Naive thymus-derived CD4-positive, alpha-beta T cell (primary cell): Measurements from ENCODE around the gene INHA. TPM values are rescaled to one million over a fixed set of nuclear protein-coding genes. Genes with fewer than 3 reads are reported as not detected.

Experiments used
- ATAC-seq: fragments of 150-1000 bp; cut with Tn5 transposase; 2 replicates; pipeline ENCODE4 v1.10.0; 2021; ENCODE audit warnings: mild to moderate bottlenecking, moderate library complexity
- CTCF ChIA-PET: fragments of 350-600 bp; sonication (Branson Sonifier 250); formaldehyde crosslinking; loops from one replicate; lab custom pipeline; 2021; ENCODE audit warnings: antibody characterized with exemption; lab: Charles Lee
- POLR2A ChIA-PET: fragments of 350-600 bp; sonication (Branson Sonifier 250); formaldehyde crosslinking; loops from one replicate; lab custom pipeline; 2021; ENCODE audit warnings: antibody characterized with exemption, inconsistent platforms; lab: Charles Lee
- DNase-seq, 9 donors: peaks; one replicate each; pipeline versions ENCODE4 v3.0.0 to v3.0.0-alpha.2; 2020 to 2022; ENCODE audit warnings: mixed read lengths in 1 of 9
- H3K27ac ChIP-seq: one replicate; pipeline ENCODE4 v1.7.0; 2013; ENCODE audit warnings: mild to moderate bottlenecking, low read depth, low read length, moderate library complexity
- H3K27me3 ChIP-seq, 2 donors: one replicate each; pipeline ENCODE4 v1.7.0; 2013; ENCODE audit warnings: low read length in 2 of 2, mild to moderate bottlenecking in 2 of 2, moderate library complexity in 2 of 2; ENCODE audit not compliant: control insufficient read depth in 2 of 2, insufficient read depth in 2 of 2
- H3K36me3 ChIP-seq, 3 experiments: 1 replicate in 2 of 3; 2 replicates in 1 of 3; pipeline ENCODE4 v1.7.0; 2013; ENCODE audit warnings: low read length in 3 of 3, mild to moderate bottlenecking in 3 of 3, moderate library complexity in 1 of 3; ENCODE audit not compliant: insufficient read depth in 3 of 3, control insufficient read depth in 2 of 3
- H3K4me1 ChIP-seq, 2 donors: one replicate each; pipeline ENCODE4 v1.7.0; 2013; ENCODE audit warnings: low read length in 2 of 2, mild to moderate bottlenecking in 2 of 2, moderate library complexity in 1 of 2; ENCODE audit not compliant: control insufficient read depth in 2 of 2, insufficient read depth in 2 of 2
- H3K4me3 ChIP-seq: 2 replicates; pipeline ENCODE4 v1.7.0; 2013; ENCODE audit warnings: mild to moderate bottlenecking, low read length
- H3K9me3 ChIP-seq, 3 experiments: 1 replicate in 2 of 3; 2 replicates in 1 of 3; pipeline ENCODE4 v1.7.0; 2013; ENCODE audit warnings: low read length in 3 of 3; ENCODE audit not compliant: control insufficient read depth in 2 of 3
- H3K27ac Mint-ChIP-seq, 9 donors: one replicate each; pipeline ENCODE4 v1.8.0; 2020 to 2022; ENCODE audit warnings: mixed read lengths in 9 of 9, mild to moderate bottlenecking in 8 of 9, moderate library complexity in 5 of 9, inconsistent platforms in 2 of 9
- H3K27me3 Mint-ChIP-seq, 5 donors: one replicate each; pipeline ENCODE4 v1.8.0; 2021 to 2022; ENCODE audit warnings: mixed read lengths in 5 of 5, mild to moderate bottlenecking in 1 of 5
- H3K36me3 Mint-ChIP-seq, 5 donors: one replicate each; pipeline ENCODE4 v1.8.0; 2020 to 2022; ENCODE audit warnings: mixed read lengths in 5 of 5, mild to moderate bottlenecking in 3 of 5, inconsistent platforms in 1 of 5
- H3K4me1 Mint-ChIP-seq, 7 donors: one replicate each; pipeline ENCODE4 v1.8.0; 2020 to 2022; ENCODE audit warnings: mixed read lengths in 7 of 7, mild to moderate bottlenecking in 3 of 7, inconsistent platforms in 1 of 7
- H3K4me3 Mint-ChIP-seq, 10 donors: one replicate each; pipeline ENCODE4 v1.8.0; 2020 to 2022; ENCODE audit warnings: mild to moderate bottlenecking in 10 of 10, mixed read lengths in 10 of 10, moderate library complexity in 6 of 10, inconsistent platforms in 2 of 10
- H3K9me3 Mint-ChIP-seq, 11 donors: one replicate each; pipeline ENCODE4 v1.8.0; 2020 to 2022; ENCODE audit warnings: mixed read lengths in 11 of 11, mild to moderate bottlenecking in 4 of 11, inconsistent platforms in 1 of 11, moderate library complexity in 1 of 11
- intact Hi-C, 2 donors: fragments of 100-400 bp; cut with micrococcal nuclease; formaldehyde crosslinking; loops; one replicate each; pipeline ENCODE4 v1.15.1; 2023
- polyA plus RNA-seq, 2 donors: library from polyadenylated mRNA; unstranded; fragments of 300-500 nt; fragmentation: Illumina TruSeq; gene quantifications; one replicate each; pipeline ENCODE4 v1.2.3, GENCODE V29; 2021
- total RNA-seq, 6 experiments: library from RNA in 5 of 6; stranded (reverse) in 5 of 6; gene quantifications; 1 replicate in 5 of 6; 2 replicates in 1 of 6; pipeline ENCODE4 v1.2.3 and lab custom pipeline; 2021 to 2026

Gene INHA
- total RNA-seq (under 1 TPM in 1 of 5 experiments, not detected in 4; 0.21 TPM), polyA plus RNA-seq (not detected), total RNA-seq (lab: John Stamatoyannopoulos, UW) (not detected)

DNA sequence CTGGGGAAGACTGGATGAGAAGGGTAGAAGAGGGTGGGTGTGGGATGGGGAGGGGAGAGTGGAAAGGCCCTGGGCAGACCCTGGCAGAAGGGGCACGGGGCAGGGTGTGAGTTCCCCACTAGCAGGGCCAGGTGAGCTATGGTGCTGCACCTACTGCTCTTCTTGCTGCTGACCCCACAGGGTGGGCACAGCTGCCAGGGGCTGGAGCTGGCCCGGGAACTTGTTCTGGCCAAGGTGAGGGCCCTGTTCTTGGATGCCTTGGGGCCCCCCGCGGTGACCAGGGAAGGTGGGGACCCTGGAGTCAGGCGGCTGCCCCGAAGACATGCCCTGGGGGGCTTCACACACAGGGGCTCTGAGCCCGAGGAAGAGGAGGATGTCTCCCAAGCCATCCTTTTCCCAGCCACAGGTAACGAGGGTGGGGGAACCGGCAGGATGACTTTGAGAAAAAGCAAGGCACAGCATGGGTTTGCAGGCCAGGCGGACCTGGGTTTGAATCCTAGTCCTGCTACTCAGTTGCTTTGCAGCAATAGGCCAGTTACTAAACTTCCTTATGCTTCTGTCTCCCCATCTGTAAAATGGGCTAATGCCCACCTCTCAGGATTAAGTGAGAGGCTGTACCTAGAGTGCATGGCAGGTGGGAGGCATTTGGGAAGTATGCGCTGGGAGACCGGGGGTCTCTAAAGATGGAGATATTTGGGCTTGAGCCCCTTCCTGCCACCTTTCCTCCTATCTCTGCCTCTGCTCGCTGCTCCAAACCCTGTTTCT is at the start of gene INHA:
Gene INHA, plus strand, starts transcription at position 74 of the 765 bp plus-strand sequence. Its CDS starts 65 bp downstream, at position 139.
- no peaks in the 10 kb centered on the region for H3K9me3 Mint-ChIP-seq
- H3K36me3 Mint-ChIP-seq = no peaks in the 10 kb centered on the region
- peaks cover 25 to 62% (median 42%) of the 10 kb centered on the region in 5 donors for H3K27me3 Mint-ChIP-seq
- Histone ChIP-seq H3K4me3 (no peak within 1 kb of the TSS), H3K27ac (no peak within 1 kb of the TSS), H3K9me3 (no peaks in the 10 kb centered on the region), H3K36me3 (no peaks in the 10 kb centered on the region), H3K4me1 (no peaks in the 10 kb centered on the region), H3K27me3 (peaks cover 0 to 10% of the 10 kb centered on the region in 2 donors)
- no peak within 1 kb of the TSS for H3K27ac Mint-ChIP-seq
- H3K4me1 Mint-ChIP-seq = peaks cover 0 to 5% (median 0%) of the 10 kb centered on the region in 7 donors
- POLR2A ChIA-PET = no interaction called here
- H3K4me3 Mint-ChIP-seq = peak within 1 kb of the TSS in 8 of 10 donors; percentile 6 to 78 (median 24)
- DNase-seq = no peak
- peak; percentile 19 for ATAC-seq
- CTCF ChIA-PET = no interaction called here
- intact Hi-C loops = no loop called here

DNA sequence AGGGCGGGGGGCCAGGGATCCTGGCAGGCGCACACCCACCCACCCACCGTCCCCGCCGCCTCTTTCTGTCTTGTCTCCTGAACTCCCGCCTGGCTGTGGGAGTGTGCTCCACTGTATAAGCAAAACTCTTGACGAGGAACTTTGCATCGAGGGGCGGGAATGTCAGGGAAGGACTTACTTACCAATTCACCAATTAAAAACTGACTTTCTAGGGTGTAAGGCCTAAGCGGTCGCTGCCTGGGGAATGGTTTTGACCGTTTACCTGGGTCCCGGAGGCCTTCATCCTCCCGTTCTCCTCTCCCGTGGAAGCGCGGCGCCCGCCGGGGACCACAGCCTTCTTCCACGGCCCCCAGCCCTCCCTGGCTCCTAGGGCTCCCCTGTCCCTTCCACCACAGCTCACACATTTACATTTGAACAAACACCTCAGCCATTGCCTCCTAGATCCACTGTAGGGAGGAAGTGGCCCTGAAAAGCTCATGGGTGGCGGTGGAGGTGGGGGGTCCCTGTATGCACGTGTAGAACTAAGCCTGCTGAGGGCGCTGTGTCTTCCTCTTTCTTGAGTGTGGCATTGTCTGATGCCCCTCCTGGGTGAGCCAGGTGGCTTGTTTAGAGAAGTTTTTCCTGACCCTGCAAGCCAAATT is 49.0 kb upstream of the INHA start:
- no peaks in the 10 kb centered on the region for H3K9me3 ChIP-seq
- H3K4me1 ChIP-seq = peaks cover 0 to 5% of the 10 kb centered on the region in 2 donors
- H3K4me1 Mint-ChIP-seq = peaks cover 3 to 23% (median 18%) of the 10 kb centered on the region in 7 donors
- H3K27me3 ChIP-seq = peaks cover 0 to 33% of the 10 kb centered on the region in 2 donors
- H3K9me3 Mint-ChIP-seq = peaks cover 0 to 2% (median 0%) of the 10 kb centered on the region in 11 donors
- ChIA-PET CTCF (no interaction called here), POLR2A (no interaction called here)
- H3K36me3 ChIP-seq = no peaks in the 10 kb centered on the region
- intact Hi-C loops = no loop called here
- no peaks in the 10 kb centered on the region for H3K36me3 Mint-ChIP-seq
- H3K27ac ChIP-seq = no peak overlapping the region
- peaks cover 71 to 85% (median 78%) of the 10 kb centered on the region in 5 donors for H3K27me3 Mint-ChIP-seq
- H3K4me3 Mint-ChIP-seq = peak overlapping the region in 8 of 10 donors; percentile 8 to 78 (median 62)
- H3K4me3 ChIP-seq = no peak overlapping the region
- no peak for ATAC-seq
- H3K27ac Mint-ChIP-seq = no peak overlapping the region
- DNase-seq = no peak

DNA sequence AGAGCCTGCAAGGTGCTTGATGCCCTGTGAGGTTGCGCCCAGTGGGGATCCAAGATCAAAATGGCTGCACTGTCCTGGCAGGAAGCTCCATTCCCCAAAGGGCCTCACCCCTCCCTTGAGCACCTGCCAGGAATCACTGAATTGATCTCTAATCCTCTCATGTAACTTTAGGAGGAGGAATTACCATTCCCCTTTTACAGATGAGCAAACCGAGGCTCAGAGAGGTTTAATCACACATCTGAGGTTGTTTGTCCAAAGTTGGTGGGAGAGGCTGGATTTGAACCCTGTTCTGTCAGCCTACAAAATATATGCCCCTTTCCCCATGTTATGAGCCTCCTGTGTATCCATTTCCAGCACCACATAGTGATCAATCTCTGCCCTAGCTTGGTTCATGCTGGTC is 47.3 kb upstream of the INHA start:
- H3K9me3 ChIP-seq = no peaks in the 10 kb centered on the region
- Mint-ChIP-seq H3K4me3 (no peak overlapping the region), H3K9me3 (peaks cover 0 to 2% (median 0%) of the 10 kb centered on the region in 11 donors), H3K27me3 (peaks cover 81 to 86% (median 83%) of the 10 kb centered on the region in 5 donors), H3K4me1 (peaks cover 3 to 23% (median 18%) of the 10 kb centered on the region in 7 donors), H3K27ac (no peak overlapping the region), H3K36me3 (no peaks in the 10 kb centered on the region)
- H3K27me3 ChIP-seq = peaks cover 0 to 43% of the 10 kb centered on the region in 2 donors
- no peak for DNase-seq
- no peak overlapping the region for H3K27ac ChIP-seq
- intact Hi-C loops = no loop called here
- no peak for ATAC-seq
- H3K4me3 ChIP-seq = no peak overlapping the region
- POLR2A ChIA-PET = no interaction called here
- H3K36me3 ChIP-seq = no peaks in the 10 kb centered on the region
- peaks cover 0 to 5% of the 10 kb centered on the region in 2 donors for H3K4me1 ChIP-seq
- CTCF ChIA-PET = no interaction called here

GRCh38 chr2:219525533-219526232 is 46.4 kb upstream of the INHA start:
- ATAC-seq (no peak), DNase-seq (no peak)
- Histone ChIP-seq H3K27me3 (peaks cover 2 to 49% of the 10 kb centered on the region in 2 donors), H3K27ac (no peak overlapping the region), H3K36me3 (no peaks in the 10 kb centered on the region), H3K9me3 (no peaks in the 10 kb centered on the region), H3K4me3 (no peak overlapping the region), H3K4me1 (peaks cover 0 to 12% of the 10 kb centered on the region in 2 donors)
- H3K27me3 Mint-ChIP-seq = peaks cover 83 to 89% (median 83%) of the 10 kb centered on the region in 5 donors
- ChIA-PET POLR2A (no interaction called here), CTCF (interaction anchor here (0.9 to 1.9 kb wide), 2 partner anchors 14 to 30 kb away, joined by 4 to 5 read pairs; a partner anchor contains a TSS)
- no peaks in the 10 kb centered on the region for H3K36me3 Mint-ChIP-seq
- H3K9me3 Mint-ChIP-seq = peaks cover 0 to 2% (median 0%) of the 10 kb centered on the region in 11 donors
- intact Hi-C loops = no loop called here
- H3K4me1 Mint-ChIP-seq = peaks cover 3 to 26% (median 18%) of the 10 kb centered on the region in 7 donors
- H3K27ac Mint-ChIP-seq = no peak overlapping the region
- peak overlapping the region in 1 of 10 donors; percentile 39 for H3K4me3 Mint-ChIP-seq

DNA sequence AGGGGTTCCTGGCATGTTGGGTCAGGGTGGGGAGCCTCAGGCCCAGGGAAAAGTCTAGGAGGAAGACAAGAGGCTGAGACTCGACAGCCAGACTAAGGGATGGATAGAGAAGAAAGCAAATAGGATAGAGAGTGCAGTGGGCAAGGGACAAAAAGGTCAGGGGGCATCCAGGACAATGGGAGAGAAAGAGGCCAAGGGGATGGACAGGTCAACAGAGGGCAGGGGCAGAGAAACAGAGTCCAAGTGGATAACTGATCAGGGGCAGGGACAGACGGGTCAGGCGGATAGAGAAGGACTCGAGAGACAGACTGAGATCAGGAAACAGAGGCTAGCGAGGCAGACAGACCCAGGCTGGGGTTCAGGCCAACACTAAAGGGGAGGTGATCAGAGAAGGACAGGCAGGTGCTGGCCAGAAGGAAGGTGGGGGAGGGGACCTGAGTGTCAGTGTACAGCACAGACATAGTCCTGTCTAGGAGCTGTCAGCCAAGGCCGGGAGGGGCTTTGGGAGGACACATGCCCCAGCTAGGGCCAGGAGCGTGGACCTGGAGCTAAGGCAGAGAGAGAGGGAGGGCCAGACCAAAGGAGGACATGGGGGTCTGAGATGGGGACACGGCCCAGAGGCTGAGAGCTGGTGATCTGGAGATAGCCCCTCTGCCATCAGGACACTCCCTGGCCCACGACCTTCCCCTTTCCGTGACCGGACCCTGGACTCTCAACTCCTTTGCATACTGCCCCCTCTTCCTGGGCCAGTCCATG is 45.6 kb upstream of the INHA start:
- peaks cover 0 to 2% (median 0%) of the 10 kb centered on the region in 11 donors for H3K9me3 Mint-ChIP-seq
- ATAC-seq = no peak
- POLR2A ChIA-PET = no interaction called here
- H3K9me3 ChIP-seq = no peaks in the 10 kb centered on the region
- peaks cover 3 to 22% (median 15%) of the 10 kb centered on the region in 7 donors for H3K4me1 Mint-ChIP-seq
- no peak overlapping the region for H3K4me3 ChIP-seq
- intact Hi-C loops = no loop called here
- CTCF ChIA-PET = interaction anchor here (0.6 to 4.8 kb wide), 5 partner anchors 13 to 92 kb away, joined by 4 to 60 read pairs (median 4); partner anchors contain the start of gene GMPPA
- H3K4me1 ChIP-seq = peaks cover 0 to 12% of the 10 kb centered on the region in 2 donors
- H3K36me3 Mint-ChIP-seq = no peaks in the 10 kb centered on the region
- no peak overlapping the region for H3K4me3 Mint-ChIP-seq
- DNase-seq = no peak
- peaks cover 82 to 89% (median 84%) of the 10 kb centered on the region in 5 donors for H3K27me3 Mint-ChIP-seq
- no peaks in the 10 kb centered on the region for H3K36me3 ChIP-seq
- no peak overlapping the region for H3K27ac ChIP-seq
- no peak overlapping the region for H3K27ac Mint-ChIP-seq
- peaks cover 3 to 47% of the 10 kb centered on the region in 2 donors for H3K27me3 ChIP-seq

- Histone ChIP-seq H3K27me3 (peaks cover 3 to 42% of the 10 kb centered on the region in 2 donors), H3K36me3 (no peaks in the 10 kb centered on the region), H3K4me1 (peaks cover 0 to 12% of the 10 kb centered on the region in 2 donors), H3K4me3 (no peak overlapping the region), H3K9me3 (no peaks in the 10 kb centered on the region), H3K27ac (no peak overlapping the region)
- H3K36me3 Mint-ChIP-seq = no peaks in the 10 kb centered on the region
- intact Hi-C loops = no loop called here
- H3K27ac Mint-ChIP-seq = no peak overlapping the region
- peaks cover 77 to 88% (median 79%) of the 10 kb centered on the region in 5 donors for H3K27me3 Mint-ChIP-seq
- DNase-seq (no peak), ATAC-seq (no peak)
- H3K9me3 Mint-ChIP-seq = peaks cover 0 to 2% (median 0%) of the 10 kb centered on the region in 11 donors
- ChIA-PET POLR2A (interaction anchor here (0.7 kb wide), 1 partner anchor 32 kb away, joined by 3 read pairs; no protein-coding TSS in a partner anchor), CTCF (interaction anchor here (0.6 to 4.8 kb wide), 6 partner anchors 13 to 91 kb away, joined by 3 to 60 read pairs (median 4); partner anchors contain the start of gene GMPPA)
- H3K4me1 Mint-ChIP-seq = peaks cover 1 to 17% (median 10%) of the 10 kb centered on the region in 7 donors
- H3K4me3 Mint-ChIP-seq = no peak overlapping the region
Observed at GRCh38 chr2:219527076-219527394, 45.1 kb upstream of the INHA start.
